GM18909 (cell line): ENCODE results near the gene CDKN2D.

ENCODE experiments used
- ATAC-seq: cut with Tn5 transposase; IDR thresholded peaks from one replicate; pipeline ENCODE4 v1.9.1; 2021; ENCODE audit warnings: mild to moderate bottlenecking; ENCODE audit not compliant: unreplicated experiment, poor library complexity

CDKN2D gene

GRCh38 chr19:10525636-10526035 lies 43.1 kb downstream of the CDKN2D start:
- no peak for ATAC-seq

DNA sequence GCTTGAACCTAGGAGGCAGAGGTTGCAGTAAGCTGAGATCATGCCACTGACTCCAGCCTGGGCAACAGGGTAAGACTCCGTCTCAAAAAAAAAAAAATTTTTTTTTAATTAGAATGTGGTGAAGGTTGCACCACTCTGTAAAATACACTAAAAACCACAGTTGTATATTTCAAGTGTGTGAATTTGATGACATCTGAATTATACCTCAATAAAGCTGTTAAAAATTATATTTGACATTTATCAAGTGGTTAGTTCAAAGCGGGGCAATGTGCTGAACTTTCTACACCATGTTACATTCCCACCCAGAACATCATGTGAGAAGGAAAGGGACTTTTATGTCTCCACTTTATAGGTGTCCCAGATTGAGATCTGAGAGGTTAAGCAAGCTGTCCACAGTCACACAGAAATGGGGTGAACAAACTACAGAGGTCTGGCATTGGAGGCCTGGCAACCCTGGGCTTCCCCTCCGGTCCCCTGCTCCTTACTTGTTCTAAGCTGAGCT lies 45.6 kb downstream of the CDKN2D start:
- no peak for ATAC-seq

DNA sequence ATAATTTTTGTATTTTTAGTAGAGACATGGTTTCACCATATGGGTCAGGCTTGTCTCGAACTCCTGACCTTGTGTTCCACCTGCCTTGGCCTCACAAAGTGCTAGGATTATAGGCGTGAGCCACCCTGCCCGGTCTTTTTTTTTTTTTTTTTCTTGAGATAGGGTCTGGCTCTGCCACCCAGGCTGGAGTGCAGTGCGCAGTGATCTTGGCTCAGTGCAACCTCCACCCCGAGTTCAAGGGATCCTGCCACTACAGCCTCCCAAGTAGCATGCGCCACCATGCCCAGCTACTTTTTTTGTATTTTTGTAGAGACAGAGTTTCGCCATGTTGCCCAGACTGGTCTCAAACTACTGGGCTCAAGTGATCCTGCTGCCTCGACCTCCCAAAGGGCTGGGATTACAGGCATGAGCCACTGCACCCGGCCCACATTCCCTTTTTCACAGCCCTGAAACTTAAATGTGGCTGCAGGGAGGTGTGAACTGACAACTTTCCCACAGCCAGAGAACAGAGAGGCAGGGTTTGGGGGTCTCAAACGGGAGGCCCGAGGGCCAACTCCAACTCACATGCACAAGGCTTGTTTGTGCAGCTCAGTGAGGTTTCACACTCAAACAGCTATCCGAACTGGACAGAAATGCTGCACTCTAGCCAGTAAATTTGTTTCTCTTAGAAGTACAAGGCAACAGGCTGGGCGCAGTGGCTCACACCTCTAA lies 47.2 kb downstream of the CDKN2D start:
- no peak for ATAC-seq

DNA sequence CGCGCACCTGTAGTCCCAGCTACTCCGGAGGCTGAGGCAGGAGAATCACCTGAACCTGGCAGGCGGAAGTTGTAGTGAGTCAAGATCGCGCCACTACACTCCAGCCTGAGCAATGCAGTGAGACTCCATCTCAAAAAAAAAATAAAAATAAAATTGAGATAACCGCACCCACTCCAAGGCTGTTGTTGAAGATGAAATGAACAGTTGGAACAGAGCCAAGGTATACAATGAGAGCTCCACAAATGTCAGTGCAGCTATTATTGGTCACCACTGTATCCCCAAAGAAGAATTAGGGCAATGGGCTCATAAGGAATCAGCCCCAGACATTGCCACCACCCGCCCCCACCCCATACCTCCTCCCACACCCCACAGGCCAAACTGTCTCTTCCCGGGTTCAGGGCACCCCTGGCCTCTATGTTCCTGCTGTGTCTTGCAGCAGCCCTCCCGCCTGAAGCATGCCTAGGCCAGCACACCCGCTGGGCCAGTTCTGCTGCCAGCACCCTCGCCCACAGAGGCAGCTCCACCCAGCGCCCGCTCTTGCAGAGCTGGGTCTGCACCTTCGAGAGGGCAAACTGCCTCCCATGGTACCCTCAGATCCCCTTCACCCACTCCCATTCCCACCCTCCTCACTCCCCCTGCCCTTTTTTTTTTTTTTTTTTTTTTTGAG lies 48.0 kb downstream of the CDKN2D start:
- ATAC-seq, result no peak

DNA sequence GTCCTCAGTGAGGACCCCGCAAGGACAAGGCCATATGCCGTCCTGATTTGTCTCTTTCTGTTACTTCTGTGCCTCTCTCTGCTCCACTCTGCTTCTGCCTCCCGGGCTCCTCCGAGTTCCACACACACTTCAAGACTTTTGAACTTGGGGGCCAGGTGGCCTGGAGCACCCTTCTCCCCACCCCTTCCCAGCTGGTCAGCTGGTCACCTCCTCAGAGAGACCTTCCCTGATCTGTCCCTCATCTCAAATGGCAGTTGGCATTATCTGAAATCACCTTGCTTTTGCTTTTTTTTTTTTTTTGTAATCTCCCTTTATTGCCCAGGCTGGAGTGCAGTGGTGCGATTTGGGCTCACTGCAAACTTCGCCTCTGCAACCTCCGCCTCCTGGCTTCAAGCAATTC lies 49.4 kb downstream of the CDKN2D start:
- no peak for ATAC-seq

- no peak for ATAC-seq
Observed at GRCh38 chr19:10518444-10519361, 50.1 kb downstream of the CDKN2D start.

GRCh38 chr19:10517760-10518443 lies 50.9 kb downstream of the CDKN2D start:
- ATAC-seq, result no peak

- no peak for ATAC-seq
Observed at GRCh38 chr19:10517361-10517759, 51.4 kb downstream of the CDKN2D start, which contains the start of gene S1PR5. TSS of gene S1PR5 (minus strand) at chr19:10517447. CDS start at chr19:10515011, 2,436 bp downstream.

DNA sequence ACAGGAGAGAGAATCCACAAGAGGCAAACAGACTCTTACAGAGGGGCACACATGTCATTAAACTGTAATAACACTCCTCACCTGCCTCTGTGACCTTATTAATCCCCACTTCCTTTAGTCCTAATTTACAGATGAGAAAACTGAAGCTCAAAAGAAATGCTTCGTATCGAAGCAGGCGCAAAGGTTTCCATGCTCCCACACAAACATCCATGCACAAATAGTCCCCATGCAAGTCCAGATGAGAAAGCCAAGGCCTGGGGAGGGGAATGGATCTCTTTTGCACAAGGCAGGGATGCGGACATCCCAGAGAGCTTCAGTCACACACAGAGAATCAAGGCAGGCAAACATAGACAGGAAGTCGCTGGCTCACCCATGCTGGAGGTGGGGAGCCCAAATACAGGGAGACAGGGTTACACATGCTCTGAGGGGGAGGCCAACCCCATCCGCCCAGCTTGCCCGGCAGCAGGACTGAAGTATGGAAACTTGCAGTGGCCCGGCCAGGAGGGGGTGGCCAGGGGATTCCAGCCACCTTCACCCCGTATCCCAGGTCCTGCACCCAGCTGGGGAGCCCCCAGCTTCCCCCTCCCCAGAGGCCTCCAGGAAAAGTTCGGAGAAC lies 52.0 kb downstream of the CDKN2D start:
- no peak for ATAC-seq
